HG02870 (cell line): ENCODE measurements around the gene CYP27B1.

Experiments
- ATAC-seq: cut with Tn5 transposase; IDR thresholded peaks from one replicate; pipeline ENCODE4 v1.9.1; 2021; ENCODE audit warnings: mild to moderate bottlenecking, moderate library complexity; ENCODE audit not compliant: unreplicated experiment

Gene CYP27B1, protein sequence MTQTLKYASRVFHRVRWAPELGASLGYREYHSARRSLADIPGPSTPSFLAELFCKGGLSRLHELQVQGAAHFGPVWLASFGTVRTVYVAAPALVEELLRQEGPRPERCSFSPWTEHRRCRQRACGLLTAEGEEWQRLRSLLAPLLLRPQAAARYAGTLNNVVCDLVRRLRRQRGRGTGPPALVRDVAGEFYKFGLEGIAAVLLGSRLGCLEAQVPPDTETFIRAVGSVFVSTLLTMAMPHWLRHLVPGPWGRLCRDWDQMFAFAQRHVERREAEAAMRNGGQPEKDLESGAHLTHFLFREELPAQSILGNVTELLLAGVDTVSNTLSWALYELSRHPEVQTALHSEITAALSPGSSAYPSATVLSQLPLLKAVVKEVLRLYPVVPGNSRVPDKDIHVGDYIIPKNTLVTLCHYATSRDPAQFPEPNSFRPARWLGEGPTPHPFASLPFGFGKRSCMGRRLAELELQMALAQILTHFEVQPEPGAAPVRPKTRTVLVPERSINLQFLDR

DNA sequence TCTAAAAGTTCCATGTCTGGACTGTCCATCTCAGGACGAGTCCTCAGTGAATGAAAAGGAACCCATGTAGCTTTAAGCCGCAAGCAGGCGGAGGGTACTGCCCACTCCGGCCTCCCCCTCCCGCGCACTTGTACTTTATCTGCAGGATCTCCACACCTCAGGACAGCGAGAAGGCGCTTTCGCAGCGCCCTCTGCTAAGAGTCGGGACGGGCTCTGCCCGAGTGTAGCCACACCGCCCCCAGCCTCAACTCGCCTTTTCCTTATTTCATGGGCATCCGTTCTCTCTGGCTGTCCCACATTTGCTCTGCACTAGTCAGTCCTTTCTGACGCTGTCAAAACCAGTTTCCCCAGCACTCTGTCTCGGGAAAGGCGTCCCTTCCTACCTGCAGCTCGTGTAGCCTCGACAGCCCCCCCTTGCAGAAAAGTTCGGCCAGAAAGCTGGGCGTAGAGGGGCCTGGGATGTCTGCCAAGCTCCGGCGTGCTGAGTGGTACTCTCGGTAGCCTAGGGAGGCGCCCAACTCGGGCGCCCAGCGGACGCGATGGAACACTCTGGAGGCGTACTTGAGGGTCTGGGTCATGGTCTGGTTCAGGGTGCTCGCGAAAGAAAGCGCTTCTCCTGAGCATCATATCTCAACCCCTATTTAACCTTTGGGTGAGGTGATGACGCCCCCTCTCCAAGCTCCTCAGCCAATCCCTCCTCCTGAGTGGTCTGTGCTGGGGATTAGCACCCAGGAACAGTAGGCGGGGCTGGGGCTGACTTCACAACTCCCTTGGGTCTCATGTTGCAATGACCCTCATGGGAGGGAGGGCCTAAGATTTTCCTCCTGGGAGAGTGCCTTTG, at the start of gene CYP27B1:
TSS of gene CYP27B1 (minus strand) at position 615 of the 841 bp plus-strand sequence. CDS start at position 578, 37 bp downstream.
- ATAC-seq: no peak

DNA sequence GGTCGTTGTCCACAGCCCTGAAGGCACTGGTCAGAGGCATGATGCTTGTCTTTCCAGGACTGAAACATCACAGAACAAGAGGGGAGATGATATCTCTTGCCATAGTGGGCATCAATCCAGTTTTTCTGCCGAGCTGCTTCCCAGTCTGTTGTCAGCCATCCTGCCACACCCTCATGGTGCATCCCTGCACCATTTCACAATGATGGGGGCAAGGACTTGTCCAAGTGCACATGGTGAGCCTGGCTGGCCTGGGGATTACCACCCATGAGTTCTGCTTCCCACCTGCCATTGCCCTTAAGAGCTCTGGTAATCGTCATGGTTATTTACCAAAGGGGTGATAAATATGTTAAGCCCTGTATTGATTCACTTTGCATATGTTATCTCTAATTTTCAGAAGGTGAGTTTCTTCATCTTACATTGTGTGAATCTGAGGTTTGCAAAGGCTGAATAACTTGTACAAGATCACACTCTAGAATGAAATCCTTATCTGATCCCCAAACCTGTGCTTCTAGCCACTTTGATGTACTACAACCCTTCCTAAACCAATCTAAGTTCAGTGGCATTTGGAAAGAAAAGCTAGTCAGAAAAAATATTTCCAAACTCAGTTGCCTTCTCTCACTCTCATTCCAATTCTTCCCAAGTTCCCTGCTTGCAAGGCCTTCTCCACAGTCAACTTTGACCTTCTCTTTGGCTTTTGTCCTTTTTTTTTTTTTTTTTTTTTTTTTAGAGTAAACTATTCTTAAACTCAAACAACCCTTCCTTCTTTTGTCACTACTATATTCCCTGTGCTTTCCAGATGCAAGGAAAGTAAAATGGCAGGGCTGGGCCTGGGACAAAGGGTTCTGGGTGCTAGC, 49.4 kb upstream of the CYP27B1 start:
- no peak for ATAC-seq

DNA sequence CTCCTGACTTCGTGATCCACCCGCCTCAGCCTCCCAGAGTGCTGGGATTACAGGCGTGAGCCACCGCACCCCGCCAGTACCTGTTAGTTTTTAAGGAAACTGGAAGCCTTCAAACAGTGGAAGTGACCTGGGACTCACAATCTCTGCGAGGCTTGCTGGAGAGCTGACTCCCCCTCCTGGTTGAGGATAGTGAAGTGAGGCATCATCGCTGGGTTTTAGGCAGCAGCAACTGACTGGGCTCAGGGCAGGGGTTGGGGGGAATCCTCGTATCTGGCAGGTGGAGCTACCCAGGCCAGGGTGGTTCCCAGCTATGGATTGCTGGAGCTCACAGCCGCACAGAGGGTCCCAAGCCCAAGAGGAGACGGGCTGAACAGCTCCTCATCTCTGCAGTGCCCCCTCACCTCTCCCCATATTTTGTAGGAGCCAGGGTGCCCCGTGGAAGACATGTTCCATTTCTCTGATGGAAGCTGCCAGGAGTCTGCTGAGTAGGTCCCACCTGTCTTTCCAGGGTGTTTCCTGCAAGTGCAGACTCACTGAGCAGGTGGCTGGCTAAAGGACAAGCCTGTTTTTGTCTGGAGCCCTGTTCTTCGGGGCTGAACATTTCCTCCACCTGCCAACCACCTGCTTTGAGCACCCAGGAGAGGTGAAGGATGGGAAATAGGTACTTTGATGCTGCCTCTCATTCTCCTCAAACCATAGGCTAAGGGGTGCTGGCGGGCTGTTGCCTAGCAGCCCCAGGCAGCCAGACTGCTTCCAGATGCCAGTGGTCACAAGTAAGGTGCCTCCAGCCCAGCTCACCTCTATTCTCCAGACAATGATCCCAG, 48.5 kb upstream of the CYP27B1 start:
- no peak for ATAC-seq

DNA sequence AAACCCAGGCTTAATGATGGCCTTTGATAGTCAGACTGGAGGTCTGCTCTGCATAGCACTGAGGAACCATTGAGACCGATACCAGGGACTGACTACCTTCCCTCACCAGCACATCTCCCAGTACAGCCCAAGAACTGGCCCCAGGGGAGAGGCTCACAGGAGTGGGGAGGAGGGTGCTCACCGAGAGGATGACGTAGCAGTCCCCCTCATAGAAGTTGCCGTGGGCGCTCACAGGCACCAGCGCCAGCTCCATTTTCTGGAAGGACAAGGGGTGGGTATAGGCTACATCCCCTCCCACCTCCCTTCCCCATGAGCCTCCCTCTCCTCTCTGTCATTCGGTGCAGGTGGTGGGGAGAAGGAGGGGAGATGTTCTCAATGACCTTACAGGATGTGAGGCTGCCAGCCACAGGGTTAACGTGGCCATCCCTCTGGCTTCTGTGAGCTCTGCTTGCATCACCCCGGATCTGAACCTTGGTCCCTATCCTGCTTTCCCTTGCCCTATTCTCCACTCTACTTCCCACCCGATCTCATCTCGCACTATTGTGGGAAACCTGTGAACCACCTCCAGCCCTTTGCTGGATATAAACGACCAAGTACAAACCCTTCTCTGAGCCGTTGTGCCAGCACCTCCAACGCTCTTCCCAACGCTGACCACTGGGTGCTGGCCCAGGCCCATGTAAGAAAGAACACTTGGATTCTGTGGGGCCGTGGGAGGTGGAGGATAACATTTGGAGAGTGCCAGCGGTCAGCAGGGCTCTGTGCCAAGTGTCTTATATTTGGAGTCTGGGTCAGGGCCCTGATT, 47.3 kb upstream of the CYP27B1 start:
- no peak for ATAC-seq

DNA sequence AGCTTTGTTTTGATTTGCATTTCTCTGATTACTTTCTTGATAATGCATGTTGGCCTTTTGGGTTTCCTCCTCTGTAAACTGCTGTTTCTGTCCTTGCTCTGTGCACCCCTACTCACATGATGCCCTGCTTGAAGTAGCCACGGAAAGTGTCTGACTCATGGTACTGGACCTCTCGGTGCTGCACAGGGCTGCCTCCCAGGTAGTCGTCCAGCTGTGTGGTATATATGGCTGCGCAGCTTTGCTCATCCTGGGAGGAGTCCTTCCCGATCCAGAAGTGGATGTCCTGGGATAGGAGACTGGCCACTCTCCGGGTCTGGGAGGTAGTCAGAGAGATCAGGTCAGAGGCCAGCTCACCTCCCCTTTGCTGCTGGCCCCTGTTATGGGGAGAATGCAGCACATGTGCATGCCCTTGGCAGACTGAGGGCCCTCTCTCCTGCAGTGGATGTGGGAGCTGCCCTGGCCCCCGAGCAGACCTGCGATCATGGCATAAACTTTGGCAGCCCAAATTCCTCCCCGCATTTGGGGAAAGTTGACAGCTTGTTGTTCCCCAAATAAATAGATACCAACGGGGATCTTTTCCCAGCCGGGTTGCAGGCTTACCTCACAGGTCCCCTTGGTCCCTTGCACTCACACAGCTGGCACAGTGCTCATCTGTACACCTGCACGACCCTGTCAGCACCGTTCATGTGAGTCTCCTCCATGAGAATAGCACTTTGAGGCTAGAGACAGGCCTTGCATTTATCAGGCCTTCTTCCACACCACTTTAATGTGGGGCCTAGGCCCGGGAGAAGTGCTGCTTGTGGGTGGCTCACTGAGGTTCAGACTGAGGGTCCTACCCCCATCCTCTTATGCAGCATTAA, 46.5 kb upstream of the CYP27B1 start:
- no peak for ATAC-seq

DNA sequence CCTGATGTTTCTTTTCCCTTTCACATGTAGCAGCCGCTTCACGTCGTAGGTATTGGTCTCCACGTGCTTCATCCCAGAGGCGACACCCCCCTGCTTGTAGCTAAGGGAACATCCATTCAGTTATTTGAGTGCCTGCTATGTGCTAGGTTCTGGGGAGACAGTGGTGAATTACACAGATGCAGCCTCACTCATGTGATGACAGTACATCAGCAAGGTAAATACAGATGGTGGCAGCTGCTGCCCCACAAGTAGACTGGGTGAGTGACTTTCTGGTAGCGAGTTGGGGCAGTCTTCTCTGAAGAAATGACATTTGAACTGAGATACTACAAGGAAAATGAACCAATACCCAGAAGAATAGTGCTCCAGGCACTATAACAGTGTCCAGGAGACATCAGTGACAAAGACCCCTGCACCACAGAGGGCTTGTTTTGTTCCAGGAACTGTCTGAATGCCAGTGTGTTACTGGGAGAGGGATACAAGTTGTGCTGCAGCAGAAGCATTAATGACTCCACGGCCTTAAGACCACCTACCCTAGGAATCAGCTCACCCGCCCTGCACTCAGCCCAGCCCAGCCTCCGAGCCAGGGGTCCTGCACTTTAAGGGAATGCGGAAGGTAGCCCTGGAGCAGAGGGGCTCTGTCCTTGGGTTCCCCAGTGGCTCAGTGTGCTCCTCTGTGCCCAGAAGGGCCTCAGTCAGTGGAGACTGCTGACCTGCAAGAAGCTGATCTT, 44.3 kb upstream of the CYP27B1 start:
- no peak for ATAC-seq

DNA sequence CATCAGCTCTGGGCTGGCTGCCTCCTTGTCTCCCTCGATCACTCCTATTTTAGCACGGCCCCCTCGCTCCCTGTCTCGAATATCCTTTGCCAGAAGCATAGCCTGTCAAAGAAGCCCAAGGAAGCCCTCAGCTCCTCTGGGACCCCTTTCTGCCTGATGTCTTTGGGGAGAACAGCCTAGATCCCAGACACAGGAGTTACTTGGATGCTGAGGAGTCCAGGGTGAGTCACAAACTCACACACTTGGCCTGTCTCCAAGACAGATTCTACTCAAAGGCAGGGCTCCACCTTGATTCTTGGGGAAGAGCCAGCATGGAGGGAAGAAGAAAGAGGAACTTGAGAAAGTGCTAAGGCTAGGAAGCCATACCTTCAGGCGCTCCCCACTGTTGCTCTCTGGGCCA, 43.6 kb upstream of the CYP27B1 start:
- ATAC-seq: no peak

DNA sequence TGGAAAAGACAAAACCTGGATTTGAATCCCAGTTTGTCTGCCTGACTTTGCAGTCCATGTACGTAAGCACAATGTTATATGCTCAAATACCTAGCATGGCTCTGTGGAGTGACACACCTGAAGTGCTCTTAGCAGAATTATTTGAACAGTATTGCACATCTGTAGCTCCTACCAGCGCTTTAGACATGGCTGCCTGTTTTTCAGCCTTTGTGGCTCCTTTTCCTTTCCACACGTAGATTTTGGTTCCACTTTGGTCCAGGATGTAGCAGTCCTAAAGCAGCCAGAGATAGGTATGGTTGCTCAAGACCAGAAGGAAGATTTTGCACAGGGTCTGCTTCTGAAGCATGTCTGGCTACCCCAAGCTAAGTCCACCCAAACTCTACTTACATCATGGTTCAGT, 42.5 kb upstream of the CYP27B1 start:
- no peak for ATAC-seq

DNA sequence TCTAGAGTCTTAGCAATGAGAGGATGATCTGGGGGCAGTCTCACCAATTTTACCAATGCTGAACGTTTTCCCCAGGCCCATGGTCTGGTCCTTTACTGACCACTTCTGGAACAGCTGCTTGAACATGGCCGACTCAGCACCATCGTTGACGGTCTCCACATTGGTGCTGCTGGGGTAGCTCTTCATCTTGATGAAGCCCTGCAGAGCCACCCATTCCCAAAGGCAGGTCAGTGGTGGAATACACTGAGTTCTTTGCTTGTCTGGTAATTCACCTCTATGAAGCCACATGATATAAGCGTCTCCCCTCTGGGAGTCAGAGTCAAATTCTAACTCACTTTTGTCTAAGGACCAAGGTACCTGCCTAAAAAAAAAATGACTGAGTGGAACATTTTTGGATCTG, 41.5 kb upstream of the CYP27B1 start:
- no peak for ATAC-seq

DNA sequence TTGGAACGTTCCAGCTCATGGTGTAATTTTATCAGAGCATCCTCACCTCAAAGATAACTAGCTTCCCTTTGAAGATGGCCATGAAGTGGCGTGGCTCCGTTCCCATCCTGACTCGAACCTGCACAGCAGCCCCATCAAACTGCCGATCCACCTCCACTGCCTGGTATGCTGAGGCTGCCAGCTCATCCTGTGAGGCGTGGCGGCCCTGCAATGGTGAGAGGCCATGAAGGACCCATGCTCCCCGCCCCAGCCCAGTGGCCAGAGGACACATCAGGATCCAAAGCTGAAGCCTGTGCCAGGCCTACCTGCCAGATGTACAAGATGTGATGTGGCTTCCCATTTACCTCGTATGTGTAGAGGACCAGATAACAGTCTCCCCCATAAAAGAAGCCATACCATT, 40.4 kb upstream of the CYP27B1 start:
- ATAC-seq: no peak

DNA sequence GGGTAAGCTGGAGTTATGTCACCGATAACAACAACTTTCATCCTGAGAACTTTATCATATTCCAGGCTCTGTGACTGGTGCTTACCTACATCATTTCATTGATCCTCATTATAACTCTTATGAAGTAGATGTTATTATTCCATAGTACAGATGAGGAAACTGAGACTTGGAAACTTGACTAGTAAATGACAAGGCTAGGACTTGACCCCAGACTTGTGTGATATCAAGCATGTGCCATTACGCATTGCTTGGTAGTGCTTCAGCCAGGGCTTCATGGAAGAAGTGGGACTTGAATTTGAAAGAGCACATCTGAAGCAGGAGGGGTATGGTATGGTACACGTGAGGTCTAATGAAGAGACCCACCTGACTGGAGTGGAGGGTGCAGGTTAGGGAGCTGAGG, 39.8 kb upstream of the CYP27B1 start:
- no peak for ATAC-seq

DNA sequence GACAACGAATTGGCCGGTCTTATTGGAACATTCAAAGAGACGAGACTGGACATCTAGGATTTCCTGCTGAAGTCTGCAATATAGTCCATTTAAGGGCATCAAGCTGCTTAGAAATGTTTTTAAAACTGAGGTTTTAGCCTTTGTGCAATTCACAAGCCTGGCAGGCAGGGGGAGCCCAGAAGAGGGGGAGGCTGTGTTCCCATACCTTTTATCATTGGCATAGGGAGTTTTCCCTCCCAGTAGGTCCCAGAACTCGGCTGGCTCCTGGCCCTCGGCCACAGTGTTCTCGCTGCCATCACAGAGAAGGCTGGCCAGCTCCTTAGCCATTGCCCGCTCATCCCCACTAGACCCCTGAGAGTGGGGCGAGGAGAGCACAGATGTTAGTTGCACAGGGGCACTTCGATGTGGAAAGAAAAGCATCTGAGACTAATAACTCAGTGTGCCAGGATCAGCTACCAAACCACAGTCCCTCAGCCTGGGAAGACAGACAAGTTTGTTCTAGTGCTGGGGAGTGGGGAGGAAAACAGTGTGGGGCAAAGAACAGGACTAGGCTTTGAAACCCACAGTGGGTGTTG, 36.5 kb upstream of the CYP27B1 start:
- ATAC-seq: no peak

DNA sequence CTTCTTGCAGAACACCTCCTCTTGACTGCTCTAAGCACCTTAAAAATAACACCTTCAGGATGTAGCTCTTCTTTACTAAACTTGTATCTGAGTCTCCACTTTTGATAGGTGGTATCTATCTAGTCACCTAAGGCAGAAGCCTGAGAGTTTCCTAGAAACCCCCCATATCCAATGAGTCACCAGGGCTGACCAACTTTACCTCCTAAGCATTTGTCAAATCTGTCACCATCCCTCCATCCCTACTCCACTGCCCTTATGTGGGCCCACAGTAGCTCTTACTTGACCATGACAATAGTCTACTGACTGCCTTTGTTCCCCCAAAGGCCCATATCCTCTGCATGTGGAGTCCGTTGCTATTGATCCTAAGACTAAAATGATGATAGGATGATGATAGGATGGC, 35.7 kb upstream of the CYP27B1 start:
- ATAC-seq: no peak

DNA sequence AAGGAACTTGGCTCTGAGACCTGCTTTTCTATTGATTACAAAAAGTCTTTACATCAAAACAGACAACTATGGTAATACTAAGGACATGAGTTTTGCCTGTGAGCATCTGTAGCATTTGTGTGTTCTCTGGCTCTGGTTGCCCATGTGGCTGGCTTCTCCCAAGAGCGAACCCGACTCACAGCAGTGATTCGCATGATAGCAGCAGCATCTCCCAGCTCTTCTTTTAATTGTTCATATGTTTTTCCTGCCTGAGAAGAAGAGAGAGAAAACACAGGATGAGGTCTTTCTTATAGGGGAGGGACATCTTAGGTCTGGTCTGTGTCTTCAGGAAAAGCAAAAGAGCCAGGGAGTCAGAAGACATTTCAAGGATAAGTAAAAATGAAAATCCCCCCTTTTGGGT, 34.1 kb upstream of the CYP27B1 start:
- no peak for ATAC-seq

DNA sequence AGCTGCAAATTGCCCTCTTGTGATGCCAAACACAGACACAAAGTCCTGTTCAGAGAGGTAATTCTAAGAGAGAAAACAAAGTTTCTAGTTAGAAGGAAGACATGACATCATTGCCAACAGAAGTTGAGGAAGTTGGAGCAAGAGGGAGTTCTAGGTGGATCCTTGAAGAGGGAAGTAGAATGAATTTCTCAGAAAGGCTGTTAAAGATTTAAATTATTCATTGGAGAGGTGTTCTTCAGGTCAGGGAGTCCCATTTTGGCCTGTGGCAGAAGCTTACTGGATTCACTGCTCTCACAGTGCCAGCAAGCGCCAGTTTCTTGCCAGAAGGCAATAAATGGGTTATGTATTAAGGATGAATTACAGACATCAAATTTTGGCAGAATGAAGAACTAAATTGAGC, 31.1 kb upstream of the CYP27B1 start:
- no peak for ATAC-seq

DNA sequence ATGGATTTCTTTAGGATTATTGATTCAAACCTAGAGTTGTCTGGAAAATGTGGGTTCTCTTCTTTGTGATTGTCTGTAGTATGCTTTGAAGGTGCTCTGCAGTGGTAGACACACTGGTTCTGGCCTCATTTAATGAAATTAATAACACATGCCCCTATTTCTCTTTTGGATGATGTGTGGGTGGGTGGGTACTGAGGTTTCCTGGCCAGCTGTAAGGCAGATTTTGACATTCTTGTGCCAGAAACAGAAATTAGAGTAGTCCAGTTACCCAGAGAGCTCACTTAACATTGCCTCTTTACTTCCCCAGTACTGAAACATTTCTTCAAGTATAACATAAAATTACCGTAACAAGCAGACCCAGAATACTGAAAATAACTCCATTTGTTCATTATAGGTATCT, 30.1 kb upstream of the CYP27B1 start:
- no peak for ATAC-seq

DNA sequence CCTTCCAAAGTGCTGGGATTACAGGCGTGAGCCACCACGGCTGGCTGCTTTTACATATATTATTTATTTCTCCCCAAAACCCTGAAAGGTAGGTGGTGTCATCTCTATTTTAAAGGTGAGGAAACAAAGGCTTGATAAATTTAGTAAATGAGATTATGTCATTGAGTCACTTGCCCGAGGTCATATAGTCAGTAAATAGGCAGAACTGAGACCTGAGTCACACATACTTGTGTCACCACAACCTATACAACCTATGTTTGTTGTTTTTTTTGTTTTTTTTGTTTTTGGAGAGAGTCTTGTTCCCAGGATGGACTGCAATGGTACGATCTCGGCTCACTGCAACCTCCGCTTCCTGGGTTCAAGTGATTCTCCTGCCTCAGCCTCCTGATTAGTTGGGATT, 28.5 kb upstream of the CYP27B1 start:
- no peak for ATAC-seq
